ENCODE data around the gene UPK3BL1.
"Not testable (repeated sequence)": the region's sequence is repeated elsewhere in the genome, so short reads cannot be mapped to it uniquely, and the experiment has no call there.

Gene UPK3BL1

GRCh38 chr7:102630622-102631021 is 12.0 kb downstream of the UPK3BL1 start:
- in situ Hi-C loops (cut with MboI; ENCODE audit: low sequenced_read_pairs): not testable (repeated sequence)

DNA sequence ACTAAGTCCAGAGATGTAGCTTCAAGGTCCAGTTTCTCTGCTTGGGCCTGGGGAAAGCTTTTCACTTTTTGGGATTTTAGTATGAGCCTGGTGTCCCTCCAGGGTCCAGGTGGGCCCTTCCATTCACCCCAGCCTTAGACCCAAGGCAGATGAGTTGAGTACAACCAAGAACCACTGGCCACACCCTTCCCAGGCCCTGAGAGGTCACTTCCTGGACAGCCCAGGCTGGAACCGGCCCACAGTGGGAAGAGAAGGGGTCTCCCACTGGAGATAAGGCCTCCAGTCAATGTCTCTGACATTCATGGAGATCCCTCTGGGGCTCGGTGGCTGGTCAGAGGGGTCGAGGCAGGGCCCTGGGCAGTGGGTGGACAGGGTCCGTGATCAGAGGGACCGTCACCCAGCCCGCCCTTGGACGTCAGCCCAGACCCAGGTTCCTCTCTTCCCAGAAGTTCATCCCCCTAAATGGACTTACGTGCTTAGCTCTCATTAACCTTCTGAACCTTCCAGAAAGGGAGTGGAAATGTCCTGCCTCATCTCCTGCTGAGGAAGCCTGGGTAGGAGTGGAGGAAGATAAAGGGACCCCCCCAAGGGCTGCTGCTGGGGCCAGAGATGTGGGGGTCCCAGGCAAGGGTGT is 15.2 kb downstream of the UPK3BL1 start:
- in situ Hi-C loops (cut with MboI; ENCODE audit: low sequenced_read_pairs): not testable (repeated sequence)

- in situ Hi-C loops (cut with MboI; ENCODE audit: low sequenced_read_pairs): not testable (repeated sequence)
Measured at GRCh38 chr7:102618122-102618521, 24.5 kb downstream of the UPK3BL1 start.

DNA sequence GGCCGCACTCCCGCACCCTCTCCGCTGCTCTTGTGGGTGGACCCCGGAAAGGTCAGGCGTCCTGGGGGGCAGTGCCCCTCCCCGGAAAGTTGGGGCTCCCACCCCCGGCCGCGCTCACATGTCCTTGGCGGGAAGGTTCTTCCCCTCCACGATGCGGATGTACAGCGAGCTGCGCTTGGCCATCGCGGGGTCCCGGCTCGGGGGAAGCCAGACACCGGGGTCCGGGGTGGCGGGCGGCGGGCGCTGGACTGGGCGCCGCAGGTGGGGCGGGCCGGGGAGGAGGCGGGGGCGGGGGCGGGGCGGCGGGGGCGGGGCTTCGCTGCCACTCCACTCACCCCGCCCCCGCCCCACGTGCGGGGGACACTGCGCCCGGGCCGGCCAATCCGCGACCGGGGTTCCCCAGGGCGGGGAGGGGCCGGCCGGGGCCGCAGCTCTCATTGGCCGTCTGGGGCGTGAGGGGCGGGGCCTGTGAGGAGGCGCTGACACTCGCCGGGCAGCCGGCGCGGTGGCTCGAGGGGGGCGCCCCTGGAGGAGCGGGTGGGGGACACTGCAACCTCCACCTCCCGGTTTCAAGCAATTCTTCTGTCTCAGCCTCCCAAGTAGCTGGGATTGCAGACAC is 26.0 kb downstream of the UPK3BL1 start, which contains the start of gene RASA4:
RASA4 (minus strand) TSS at position 250 of the 619 bp plus-strand sequence; CDS start at position 183, 67 bp downstream.
- in situ Hi-C loops (cut with MboI; ENCODE audit: low sequenced_read_pairs): not testable (repeated sequence)

- in situ Hi-C loops (cut with MboI; ENCODE audit: low sequenced_read_pairs): not testable (repeated sequence)
Measured at GRCh38 chr7:102615930-102616329, 26.7 kb downstream of the UPK3BL1 start.

DNA sequence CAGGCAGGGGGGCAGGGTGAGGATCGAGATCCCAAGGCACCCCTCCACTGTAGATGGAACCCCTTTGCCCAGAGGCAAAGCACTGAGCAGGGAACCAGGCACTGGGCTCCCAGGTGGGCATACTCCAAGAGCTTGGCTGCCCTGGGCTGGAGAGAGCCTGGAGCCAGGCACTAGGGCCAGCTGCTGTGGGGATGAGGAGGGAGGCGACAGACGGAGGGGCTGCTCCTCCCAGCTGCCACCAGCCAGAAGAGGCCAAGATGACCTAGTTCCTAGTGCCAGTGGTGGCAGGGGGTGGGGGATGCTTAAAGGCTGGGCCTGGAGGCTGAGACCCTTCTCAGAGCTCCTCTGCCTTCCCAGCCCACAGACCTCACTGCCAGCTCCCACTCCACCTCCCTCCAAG is 27.7 kb downstream of the UPK3BL1 start:
- in situ Hi-C loops (cut with MboI; ENCODE audit: low sequenced_read_pairs): not testable (repeated sequence)

GRCh38 chr7:102614346-102614697 is 28.3 kb downstream of the UPK3BL1 start:
- in situ Hi-C loops (cut with MboI; ENCODE audit: low sequenced_read_pairs): not testable (repeated sequence)

- in situ Hi-C loops (cut with MboI; ENCODE audit: low sequenced_read_pairs): not testable (repeated sequence)
Measured at GRCh38 chr7:102613575-102614345, 28.8 kb downstream of the UPK3BL1 start.

GRCh38 chr7:102611675-102612325 is 30.8 kb downstream of the UPK3BL1 start:
- in situ Hi-C loops (cut with MboI; ENCODE audit: low sequenced_read_pairs): not testable (repeated sequence)

GRCh38 chr7:102611013-102611674 is 31.4 kb downstream of the UPK3BL1 start:
- in situ Hi-C loops (cut with MboI; ENCODE audit: low sequenced_read_pairs): not testable (repeated sequence)

DNA sequence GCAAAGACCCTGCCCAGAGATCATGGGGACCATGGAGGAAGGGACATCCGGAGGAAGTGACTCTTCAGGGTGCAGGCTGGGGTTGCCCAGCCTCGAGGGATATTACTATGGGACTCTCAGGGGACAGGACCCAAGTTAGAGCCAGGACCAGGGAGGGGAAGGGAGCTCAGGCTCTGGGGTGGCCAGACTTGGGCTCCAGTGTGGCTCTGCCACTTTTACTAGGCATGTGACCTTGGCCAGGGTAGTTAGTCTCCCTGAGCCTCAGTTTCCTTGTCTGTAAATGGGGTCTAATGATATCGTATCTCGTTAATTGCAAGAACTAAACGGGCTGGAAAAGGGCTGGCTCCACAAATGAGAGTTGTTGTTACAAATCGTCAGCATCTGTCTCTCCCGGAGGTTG is 32.1 kb downstream of the UPK3BL1 start:
- in situ Hi-C loops (cut with MboI; ENCODE audit: low sequenced_read_pairs): not testable (repeated sequence)

DNA sequence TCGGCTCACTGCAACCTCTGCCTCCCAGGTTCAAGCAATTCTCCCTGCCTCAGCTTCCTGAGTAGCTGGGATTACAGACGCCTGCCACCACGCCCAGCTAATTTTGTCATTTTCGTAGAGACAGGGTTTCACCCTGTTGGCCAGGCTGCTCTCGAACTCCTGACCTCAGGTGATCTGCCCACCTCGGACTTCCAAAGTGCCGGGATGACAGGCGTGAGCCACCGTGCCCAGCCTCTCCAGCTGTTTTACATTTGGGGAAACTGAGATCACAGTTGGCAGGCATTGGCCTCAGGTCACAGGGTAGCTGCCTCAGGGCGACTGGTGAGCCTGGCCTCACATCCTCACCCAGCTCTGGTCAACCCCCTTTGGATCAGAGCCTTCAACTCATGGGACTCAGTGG is 32.9 kb downstream of the UPK3BL1 start:
- in situ Hi-C loops (cut with MboI; ENCODE audit: low sequenced_read_pairs): not testable (repeated sequence)

GRCh38 chr7:102606848-102607247 is 35.7 kb downstream of the UPK3BL1 start:
- in situ Hi-C loops (cut with MboI; ENCODE audit: low sequenced_read_pairs): not testable (repeated sequence)

- in situ Hi-C loops (cut with MboI; ENCODE audit: low sequenced_read_pairs): not testable (repeated sequence)
Measured at GRCh38 chr7:102604431-102605145, 38.0 kb downstream of the UPK3BL1 start.

DNA sequence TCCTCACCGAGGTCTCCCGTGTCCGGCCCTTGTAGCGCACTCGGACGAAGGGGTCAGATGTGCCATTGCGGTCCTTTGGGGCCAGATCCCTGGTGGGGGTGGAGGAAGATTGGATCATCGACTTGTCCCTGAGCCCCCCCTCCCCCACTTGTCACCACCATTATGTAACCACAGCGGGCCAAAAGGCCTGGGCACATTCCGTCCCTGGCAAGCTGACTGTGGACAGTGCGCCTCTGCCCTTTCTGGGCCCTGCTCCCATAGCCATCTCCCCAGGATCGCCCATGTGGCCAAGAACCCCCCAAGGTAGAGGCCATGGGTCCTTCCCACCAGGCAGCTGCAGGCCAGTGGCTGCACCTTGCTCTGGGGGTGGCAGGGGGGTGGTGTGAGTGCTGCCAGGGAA is 40.3 kb downstream of the UPK3BL1 start:
- in situ Hi-C loops (cut with MboI; ENCODE audit: low sequenced_read_pairs): not testable (repeated sequence)

DNA sequence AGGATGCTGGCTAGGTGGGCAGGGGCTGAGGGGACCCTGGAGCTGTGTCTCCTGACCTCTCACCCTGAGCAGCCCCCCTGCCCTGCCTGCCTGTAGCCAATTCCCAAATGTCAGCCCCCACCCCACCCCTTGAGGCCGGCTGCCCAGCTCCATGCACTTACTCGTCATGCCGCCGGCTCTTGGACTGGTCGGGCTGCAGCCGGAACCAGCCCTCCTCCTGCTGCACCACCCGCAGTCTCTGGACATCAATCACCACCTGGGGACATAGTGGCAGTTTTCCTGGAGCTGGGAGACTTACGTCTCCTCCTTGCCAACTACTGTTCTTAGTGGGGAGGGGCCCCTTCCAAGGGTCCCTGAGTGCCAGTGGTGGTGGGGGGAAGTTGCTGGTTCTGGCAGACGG is 42.9 kb downstream of the UPK3BL1 start:
- in situ Hi-C loops (cut with MboI; ENCODE audit: low sequenced_read_pairs): not testable (repeated sequence)

GRCh38 chr7:102596036-102596435 is 46.6 kb downstream of the UPK3BL1 start:
- in situ Hi-C loops (cut with MboI; ENCODE audit: low sequenced_read_pairs): not testable (repeated sequence)

GRCh38 chr7:102593637-102594334 is 48.8 kb downstream of the UPK3BL1 start:
- in situ Hi-C loops (cut with MboI; ENCODE audit: low sequenced_read_pairs): not testable (repeated sequence)

DNA sequence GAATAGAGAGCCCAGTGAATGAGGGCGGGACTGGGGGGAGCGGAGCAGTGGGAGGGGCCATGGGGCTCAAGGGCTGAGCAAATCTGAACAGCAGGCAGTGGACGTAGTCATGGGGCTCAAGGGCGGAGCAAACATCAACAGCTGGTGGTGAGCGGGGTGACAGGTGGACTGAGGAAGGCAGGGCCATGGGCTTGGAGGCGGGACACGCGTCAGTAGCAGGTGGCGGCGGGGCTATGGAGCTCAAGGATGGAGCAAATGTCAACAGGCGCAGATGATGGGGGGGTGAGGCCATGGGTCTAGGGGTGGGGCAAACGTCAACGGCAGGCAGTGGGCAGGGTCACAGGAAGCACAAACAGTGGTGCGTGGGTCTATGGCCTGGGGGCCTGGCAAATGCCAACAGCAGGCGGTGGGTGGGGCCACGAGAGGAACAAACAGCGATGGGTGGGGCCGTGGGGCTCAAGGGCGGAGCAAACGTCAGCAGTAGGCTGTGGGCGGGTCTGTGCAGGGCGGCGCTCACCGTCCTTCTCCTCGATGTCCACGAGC is 50.0 kb downstream of the UPK3BL1 start:
- in situ Hi-C loops (cut with MboI; ENCODE audit: low sequenced_read_pairs): not testable (repeated sequence)

All from HL-60/S4 treated with retinoic acid at 250 ng/mL for 4 days and 3 days (cell line).